Vagina (tissue), 2 donors: ENCODE measurements around the gene SNRNP25. TPM values are rescaled to one million over a fixed set of nuclear protein-coding genes. Genes with fewer than 3 reads are reported as not detected.

Source experiments
- DNase-seq, 2 donors: peaks; one replicate each; pipeline ENCODE4 v3.0.0-alpha.2; 2017; ENCODE audit errors: extremely low spot score in 2 of 2
- H3K27ac ChIP-seq: fragments of 200-600 bp; sonication (generic); one replicate; pipeline ENCODE4 v1.5.1; 2019
- H3K27me3 ChIP-seq: fragments of 200-600 bp; sonication (generic); one replicate; pipeline ENCODE4 v1.5.1; 2019
- H3K36me3 ChIP-seq, 2 donors: fragments of 200-600 bp; sonication (generic); one replicate each; pipeline ENCODE4 v1.5.1; 2017 to 2019
- H3K4me1 ChIP-seq: fragments of 200-600 bp; sonication (generic); one replicate; pipeline ENCODE4 v1.5.1; 2019
- H3K4me3 ChIP-seq, 2 donors: fragments of 200-600 bp; sonication (generic); 1 replicate in 1 of 2; 2 replicates in 1 of 2; pipeline ENCODE4 v1.5.1; 2016 to 2019
- H3K9me3 ChIP-seq: fragments of 200-600 bp; sonication (generic); one replicate; pipeline ENCODE4 v1.5.1; 2019
- POLR2A ChIP-seq, 2 donors: fragments of 450-650 bp; IDR thresholded peaks; one replicate each; pipeline ENCODE4 v1.6.1; 2017; ENCODE audit warnings: antibody characterized with exemption in 2 of 2, mild to moderate bottlenecking in 2 of 2, moderate library complexity in 2 of 2
- POLR2AphosphoS5 ChIP-seq, 2 donors: sonication (generic); formaldehyde crosslinking; IDR thresholded peaks; one replicate each; pipeline ENCODE4 v1.9.0; 2017; ENCODE audit warnings: antibody characterized with exemption in 2 of 2, mild to moderate bottlenecking in 2 of 2, low read depth in 1 of 2; ENCODE audit not compliant: insufficient read depth in 1 of 2
- intact Hi-C: fragments of 100-400 bp; cut with DNase I; formaldehyde crosslinking; loops from one replicate; pipeline ENCODE4 v1.15.1; 2023
- total RNA-seq: library from RNA; depleted of rRNA; stranded (reverse); fragments of >200 nt; gene quantifications from one replicate; pipeline ENCODE4 v1.2.3, GENCODE V29; 2016
- TF ChIP-seq, protein P1 (sequence below), 3 experiments: fragments of 450-650 bp in 2 of 3; fragments of 200-600 bp in 1 of 3; sonication (generic) in 1 of 3; IDR thresholded peaks; one replicate each; pipeline ENCODE4 v1.5.1; 2017 to 2019; ENCODE audit warnings: antibody characterized with exemption in 3 of 3, mild to moderate bottlenecking in 2 of 3, moderate library complexity in 2 of 3

Gene SNRNP25
- total RNA-seq, 1 donor from 2014 or later = 15.0 TPM

DNA sequence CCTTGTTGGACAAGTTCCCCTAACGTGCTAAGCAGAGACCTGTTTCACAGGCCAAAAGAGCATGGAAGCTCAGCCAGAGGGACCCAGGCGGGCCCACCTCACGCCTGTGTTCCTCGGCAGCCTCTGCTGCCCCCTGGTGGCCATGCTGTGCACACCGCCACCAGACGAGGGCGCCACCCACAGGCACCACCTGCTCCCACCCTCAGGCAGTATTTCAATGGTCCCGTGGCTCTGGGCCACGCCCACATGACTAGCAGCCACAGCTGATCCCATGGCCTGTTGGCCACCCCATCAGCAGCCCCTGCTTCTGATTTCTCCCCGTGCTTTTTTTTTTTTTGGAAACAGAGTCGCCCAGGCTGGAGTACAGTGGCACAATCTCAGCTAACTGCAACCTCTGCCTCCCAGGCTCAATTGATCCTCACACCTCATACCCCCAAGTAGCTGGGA is 43.3 kb downstream of the SNRNP25 start:
- Histone ChIP-seq H3K9me3 (no peaks in the 10 kb centered on the region), H3K4me1 (peaks cover 21% of the 10 kb centered on the region), H3K4me3 (no peak overlapping the region), H3K36me3 (peaks cover 0 to 20% of the 10 kb centered on the region in 2 donors), H3K27me3 (no peaks in the 10 kb centered on the region), H3K27ac (no peak overlapping the region)
- DNase-seq = no peak
- intact Hi-C loops = loop anchor here (2.0 kb wide), 1 partner anchor 32 kb away; no protein-coding TSS in a partner anchor
- TF ChIP-seq, protein P1, sequence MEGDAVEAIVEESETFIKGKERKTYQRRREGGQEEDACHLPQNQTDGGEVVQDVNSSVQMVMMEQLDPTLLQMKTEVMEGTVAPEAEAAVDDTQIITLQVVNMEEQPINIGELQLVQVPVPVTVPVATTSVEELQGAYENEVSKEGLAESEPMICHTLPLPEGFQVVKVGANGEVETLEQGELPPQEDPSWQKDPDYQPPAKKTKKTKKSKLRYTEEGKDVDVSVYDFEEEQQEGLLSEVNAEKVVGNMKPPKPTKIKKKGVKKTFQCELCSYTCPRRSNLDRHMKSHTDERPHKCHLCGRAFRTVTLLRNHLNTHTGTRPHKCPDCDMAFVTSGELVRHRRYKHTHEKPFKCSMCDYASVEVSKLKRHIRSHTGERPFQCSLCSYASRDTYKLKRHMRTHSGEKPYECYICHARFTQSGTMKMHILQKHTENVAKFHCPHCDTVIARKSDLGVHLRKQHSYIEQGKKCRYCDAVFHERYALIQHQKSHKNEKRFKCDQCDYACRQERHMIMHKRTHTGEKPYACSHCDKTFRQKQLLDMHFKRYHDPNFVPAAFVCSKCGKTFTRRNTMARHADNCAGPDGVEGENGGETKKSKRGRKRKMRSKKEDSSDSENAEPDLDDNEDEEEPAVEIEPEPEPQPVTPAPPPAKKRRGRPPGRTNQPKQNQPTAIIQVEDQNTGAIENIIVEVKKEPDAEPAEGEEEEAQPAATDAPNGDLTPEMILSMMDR (IDR thresholded peaks at IDR 0.05) = peak; percentile 94 to 99 (median 99)
- peak; percentile 75 to 76 for TF ChIP-seq POLR2AphosphoS5 (IDR thresholded peaks at IDR 0.05; ENCODE audit: insufficient read depth in 1 of 2, low read depth in 1 of 2)
- no peak for TF ChIP-seq POLR2A (IDR thresholded peaks at IDR 0.05)

DNA sequence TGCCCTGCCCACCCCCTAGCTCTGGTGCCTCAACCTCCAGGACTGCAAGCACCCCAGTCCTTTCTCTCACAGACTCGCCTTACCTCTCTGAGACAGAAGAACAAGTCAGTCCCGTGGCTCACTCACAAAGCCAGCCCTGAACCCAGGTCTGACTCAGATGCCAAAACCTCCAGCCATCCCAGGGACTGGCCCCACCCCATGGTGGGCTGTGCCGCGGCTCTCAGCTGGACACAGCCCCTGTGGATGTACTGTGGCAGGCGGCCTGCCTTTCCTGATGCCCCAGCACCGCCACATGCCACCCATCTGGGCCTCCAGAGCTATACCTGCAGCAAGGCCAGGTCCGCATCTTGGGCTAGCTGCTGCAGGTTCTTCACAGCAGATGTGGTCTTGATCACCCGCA is 44.2 kb downstream of the SNRNP25 start:
- TF ChIP-seq, protein P1 (IDR thresholded peaks at IDR 0.05) = no peak
- no peak for TF ChIP-seq POLR2A (IDR thresholded peaks at IDR 0.05)
- TF ChIP-seq POLR2AphosphoS5 (IDR thresholded peaks at IDR 0.05; ENCODE audit: insufficient read depth in 1 of 2, low read depth in 1 of 2) = no peak
- Histone ChIP-seq H3K4me3 (no peak overlapping the region), H3K9me3 (no peaks in the 10 kb centered on the region), H3K4me1 (peaks cover 29% of the 10 kb centered on the region), H3K36me3 (peaks cover 0 to 14% of the 10 kb centered on the region in 2 donors), H3K27ac (no peak overlapping the region), H3K27me3 (no peaks in the 10 kb centered on the region)
- intact Hi-C loops = loop anchor here (2.0 kb wide), 1 partner anchor 33 kb away; no protein-coding TSS in a partner anchor
- no peak for DNase-seq

DNA sequence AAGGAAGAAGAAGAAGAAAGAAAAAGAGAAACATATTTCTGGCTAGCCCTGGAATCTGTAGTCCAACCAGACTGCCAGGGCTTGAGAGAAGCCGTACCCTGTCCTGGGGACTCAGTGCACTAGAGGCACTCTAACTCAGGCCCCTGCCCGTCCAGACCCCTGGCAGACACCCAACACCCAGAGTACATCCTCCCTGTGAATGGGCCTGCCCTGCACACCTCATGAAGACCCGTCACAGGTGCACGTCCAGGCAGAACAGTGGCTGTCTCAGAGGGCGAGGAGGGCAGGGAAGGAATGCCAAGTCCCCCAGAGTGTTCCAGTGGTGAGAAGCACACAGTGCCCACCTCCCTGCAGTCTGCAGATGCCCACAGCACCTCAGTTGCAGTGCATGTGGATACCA is 47.4 kb downstream of the SNRNP25 start:
- H3K4me3 ChIP-seq = no peak overlapping the region
- DNase-seq = no peak
- TF ChIP-seq POLR2A (IDR thresholded peaks at IDR 0.05) = no peak
- TF ChIP-seq, protein P1 (IDR thresholded peaks at IDR 0.05) = no peak
- no peak for TF ChIP-seq POLR2AphosphoS5 (IDR thresholded peaks at IDR 0.05; ENCODE audit: insufficient read depth in 1 of 2, low read depth in 1 of 2)
- peak overlapping the region; percentile 66 for H3K27ac ChIP-seq
- peaks cover 32% of the 10 kb centered on the region for H3K4me1 ChIP-seq
- H3K27me3 ChIP-seq = no peaks in the 10 kb centered on the region
- H3K9me3 ChIP-seq = no peaks in the 10 kb centered on the region
- intact Hi-C loops = no loop called here
- H3K36me3 ChIP-seq = peaks cover 0 to 18% of the 10 kb centered on the region in 2 donors

DNA sequence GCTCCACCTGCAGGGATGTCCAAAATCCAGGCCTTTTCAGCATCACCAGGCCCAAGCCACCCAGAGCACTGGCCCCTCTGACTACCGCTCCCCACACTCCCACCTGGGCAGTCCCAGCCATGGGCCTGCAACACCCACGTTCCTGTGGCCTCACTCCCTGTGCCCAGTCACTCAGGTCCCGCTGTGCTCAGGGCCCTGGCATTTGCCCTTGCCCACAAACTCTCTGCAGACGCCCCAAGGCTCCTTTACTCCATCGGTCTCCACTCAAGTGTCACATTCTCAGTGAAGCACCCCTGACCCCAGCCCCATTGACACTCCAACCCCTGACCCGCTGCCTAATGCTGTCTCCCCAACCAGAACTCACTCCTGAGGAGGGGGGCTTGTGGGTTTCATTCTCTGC is 48.0 kb downstream of the SNRNP25 start:
- intact Hi-C loops = no loop called here
- Histone ChIP-seq H3K4me1 (peaks cover 31% of the 10 kb centered on the region), H3K27me3 (no peaks in the 10 kb centered on the region), H3K36me3 (peaks cover 0 to 18% of the 10 kb centered on the region in 2 donors), H3K9me3 (no peaks in the 10 kb centered on the region), H3K27ac (peak overlapping the region; percentile 66), H3K4me3 (no peak overlapping the region)
- no peak for DNase-seq
- no peak for TF ChIP-seq POLR2AphosphoS5 (IDR thresholded peaks at IDR 0.05; ENCODE audit: insufficient read depth in 1 of 2, low read depth in 1 of 2)
- TF ChIP-seq, protein P1 (IDR thresholded peaks at IDR 0.05) = no peak
- no peak for TF ChIP-seq POLR2A (IDR thresholded peaks at IDR 0.05)

DNA sequence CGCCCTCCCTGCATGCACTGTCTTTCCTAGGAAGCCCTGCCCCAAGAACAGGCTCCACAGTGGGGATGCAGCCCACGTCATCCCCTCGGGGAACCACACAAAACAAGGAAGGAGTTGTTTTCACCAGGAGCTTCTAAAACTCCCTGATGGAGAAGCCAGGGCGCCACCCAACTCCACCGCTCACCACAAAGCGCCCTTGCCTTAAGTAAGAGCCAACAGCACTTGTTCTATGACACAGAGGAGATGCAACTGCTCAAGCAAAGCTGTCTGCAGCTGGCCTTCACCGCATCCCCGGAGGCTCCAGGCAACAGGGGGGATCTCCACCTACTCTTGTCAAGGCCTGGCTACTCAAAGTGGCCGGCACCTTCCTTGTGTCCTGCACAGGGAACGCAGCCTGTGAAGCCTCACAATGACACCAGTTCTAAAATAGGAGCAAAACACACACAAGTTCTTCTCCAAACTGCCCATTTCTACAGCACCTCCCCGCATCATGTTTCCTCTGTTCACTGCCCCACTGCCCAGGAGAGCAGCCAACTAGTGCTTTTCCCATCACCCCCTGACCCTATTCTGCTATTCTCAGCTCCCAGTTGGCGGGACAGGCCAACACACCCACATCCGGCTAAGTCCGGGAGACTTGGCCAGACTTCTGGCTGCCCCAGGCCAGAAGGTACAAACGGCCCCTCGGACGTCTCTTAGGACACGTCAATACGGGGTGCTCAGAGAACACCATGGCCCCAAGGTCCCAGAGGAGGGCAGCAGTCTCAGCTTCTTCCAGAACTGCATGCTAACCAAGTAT is 48.6 kb downstream of the SNRNP25 start:
- Histone ChIP-seq H3K27me3 (no peaks in the 10 kb centered on the region), H3K4me1 (peaks cover 25% of the 10 kb centered on the region), H3K4me3 (no peak overlapping the region), H3K9me3 (no peaks in the 10 kb centered on the region), H3K36me3 (peaks cover 0 to 18% of the 10 kb centered on the region in 2 donors), H3K27ac (peak overlapping the region; percentile 66)
- intact Hi-C loops = no loop called here
- DNase-seq = no peak
- TF ChIP-seq, protein P1 (IDR thresholded peaks at IDR 0.05) = no peak
- peak; percentile 52 to 59 for TF ChIP-seq POLR2AphosphoS5 (IDR thresholded peaks at IDR 0.05; ENCODE audit: insufficient read depth in 1 of 2, low read depth in 1 of 2)
- no peak for TF ChIP-seq POLR2A (IDR thresholded peaks at IDR 0.05)
